NB4 (cell line): Measurements from ENCODE around the gene ZFP91.
"Not testable (repeated sequence)": the region's sequence is repeated elsewhere in the genome, so short reads cannot be mapped to it uniquely, and the experiment has no call there.

Experiments
- DNase-seq: peaks from one replicate; pipeline ENCODE4 v3.0.0; 2010; ENCODE audit warnings: low read depth
- H3K4me3 ChIP-seq: one replicate; pipeline ENCODE4 v1.5.1; 2011; ENCODE audit warnings: mild to moderate bottlenecking, low read depth, low read length, moderate library complexity
- MAX ChIP-seq: IDR thresholded peaks from 2 replicates; pipeline ENCODE4 v1.6.1; 2011; ENCODE audit warnings: low read depth, low read length
- MYC ChIP-seq: IDR thresholded peaks from 2 replicates; pipeline ENCODE4 v1.6.1; 2011; ENCODE audit warnings: low read depth, low read length
- POLR2A ChIP-seq: IDR thresholded peaks from 2 replicates; pipeline ENCODE4 v1.6.1; 2011; ENCODE audit warnings: mild to moderate bottlenecking; ENCODE audit not compliant: insufficient read length; ENCODE audit errors: extremely low read depth
- TF ChIP-seq, protein P1 (sequence below): IDR thresholded peaks from one replicate; pipeline ENCODE4 v1.5.1; 2012; ENCODE audit warnings: low read depth, low read length

The ZFP91 gene

DNA sequence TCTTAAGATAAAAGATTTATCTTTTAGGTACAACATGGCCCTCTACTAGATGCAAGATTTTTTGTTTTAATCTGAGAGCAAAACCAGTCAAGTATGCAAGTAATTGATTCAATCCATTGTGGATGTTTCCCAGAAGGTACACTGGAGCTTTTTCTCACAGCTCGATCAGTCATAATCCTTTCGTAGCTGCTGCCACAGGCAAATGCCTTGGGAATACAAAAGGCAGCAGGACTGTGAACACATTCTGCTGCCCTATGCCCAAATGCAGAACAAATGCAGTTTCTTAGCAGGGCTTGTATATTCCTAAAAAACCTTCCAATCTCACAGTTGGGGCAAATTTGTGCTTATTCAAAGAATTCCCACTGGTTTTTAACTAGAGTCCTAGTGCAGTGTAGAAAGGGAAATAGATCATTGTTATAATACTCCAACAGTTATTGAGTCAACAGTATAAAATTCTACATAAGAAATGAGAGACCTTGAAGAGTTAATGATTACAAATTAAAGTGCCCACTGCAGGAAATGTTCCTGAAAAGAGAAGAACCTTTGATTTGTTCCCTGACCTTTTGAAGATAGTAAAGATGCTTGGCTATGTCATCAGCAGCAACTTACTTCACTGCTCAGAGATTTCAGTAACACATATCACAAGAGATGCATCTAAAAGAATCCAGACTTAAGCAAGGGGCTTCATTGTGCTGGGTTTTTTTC is 17.3 kb upstream of the ZFP91 start:
- no peak overlapping the region for H3K4me3 ChIP-seq
- TF ChIP-seq, protein P1, sequence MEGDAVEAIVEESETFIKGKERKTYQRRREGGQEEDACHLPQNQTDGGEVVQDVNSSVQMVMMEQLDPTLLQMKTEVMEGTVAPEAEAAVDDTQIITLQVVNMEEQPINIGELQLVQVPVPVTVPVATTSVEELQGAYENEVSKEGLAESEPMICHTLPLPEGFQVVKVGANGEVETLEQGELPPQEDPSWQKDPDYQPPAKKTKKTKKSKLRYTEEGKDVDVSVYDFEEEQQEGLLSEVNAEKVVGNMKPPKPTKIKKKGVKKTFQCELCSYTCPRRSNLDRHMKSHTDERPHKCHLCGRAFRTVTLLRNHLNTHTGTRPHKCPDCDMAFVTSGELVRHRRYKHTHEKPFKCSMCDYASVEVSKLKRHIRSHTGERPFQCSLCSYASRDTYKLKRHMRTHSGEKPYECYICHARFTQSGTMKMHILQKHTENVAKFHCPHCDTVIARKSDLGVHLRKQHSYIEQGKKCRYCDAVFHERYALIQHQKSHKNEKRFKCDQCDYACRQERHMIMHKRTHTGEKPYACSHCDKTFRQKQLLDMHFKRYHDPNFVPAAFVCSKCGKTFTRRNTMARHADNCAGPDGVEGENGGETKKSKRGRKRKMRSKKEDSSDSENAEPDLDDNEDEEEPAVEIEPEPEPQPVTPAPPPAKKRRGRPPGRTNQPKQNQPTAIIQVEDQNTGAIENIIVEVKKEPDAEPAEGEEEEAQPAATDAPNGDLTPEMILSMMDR, result no peak
- TF ChIP-seq MYC (no peak), MAX (no peak), POLR2A (no peak)
- DNase-seq, result no peak

DNA sequence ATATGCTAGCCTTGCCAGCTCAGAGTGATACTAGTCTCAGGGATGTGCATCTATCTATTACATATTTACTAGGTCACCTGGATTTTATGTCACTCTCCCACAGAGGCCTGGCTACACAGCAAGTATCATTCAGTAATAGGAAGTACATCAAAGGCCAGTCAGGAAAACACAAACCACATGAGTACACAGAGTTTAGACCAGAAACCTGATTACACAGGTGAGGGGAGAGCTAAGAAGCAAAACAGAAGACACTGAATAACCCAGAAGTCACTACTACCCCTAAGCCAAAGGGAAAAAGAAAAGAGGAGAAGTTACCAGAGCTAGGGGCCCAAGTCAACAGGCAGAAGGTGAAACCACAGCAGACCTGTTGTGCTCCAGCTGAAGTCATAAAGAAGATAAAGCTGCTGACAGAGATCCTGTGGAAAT is 16.5 kb upstream of the ZFP91 start:
- H3K4me3 ChIP-seq, result no peak overlapping the region
- TF ChIP-seq MYC (no peak), POLR2A (no peak), MAX (no peak)
- TF ChIP-seq, protein P1, result no peak
- no peak for DNase-seq

- DNase-seq, result peak; percentile 48
- no peak overlapping the region for H3K4me3 ChIP-seq
- TF ChIP-seq MAX (no peak), POLR2A (no peak), MYC (no peak)
- TF ChIP-seq, protein P1, result no peak
These were observed 14.6 kb upstream of the ZFP91 start for GRCh38 chr11:58564231-58564630.

DNA sequence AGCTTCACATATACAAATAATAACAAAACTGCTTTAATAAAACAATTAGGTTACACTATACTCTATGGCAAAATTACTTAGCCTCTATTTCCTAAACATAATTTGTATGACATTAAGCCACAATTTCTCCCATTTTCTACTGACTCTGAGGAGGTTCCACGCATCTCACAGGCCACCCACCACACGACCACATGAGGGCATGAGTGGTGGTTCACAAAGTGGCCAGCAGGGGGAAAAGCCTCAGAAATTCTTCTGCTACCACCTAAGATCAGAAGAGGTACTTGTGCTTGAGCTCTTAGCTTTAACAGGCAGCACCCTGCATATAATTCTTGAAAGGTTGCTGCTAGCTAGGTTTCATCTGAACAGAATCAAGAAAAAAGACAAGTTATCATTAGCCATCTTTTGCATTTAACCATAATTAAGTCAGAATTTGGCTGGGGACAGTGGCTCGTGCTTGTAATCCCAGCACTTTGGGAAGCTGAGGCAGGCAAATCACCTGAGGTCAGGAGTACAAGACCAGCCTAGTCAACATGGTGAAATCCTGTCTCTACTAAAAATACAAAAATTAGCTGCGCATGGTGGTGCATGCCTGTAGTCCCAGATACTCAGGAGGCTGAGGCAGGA is 10.9 kb upstream of the ZFP91 start:
- TF ChIP-seq POLR2A (no peak), MAX (peak; percentile 64), MYC (peak; percentile 75)
- TF ChIP-seq, protein P1, result peak; percentile 90
- no peak overlapping the region for H3K4me3 ChIP-seq
- peak; percentile 80 for DNase-seq

GRCh38 chr11:58572906-58573305 is 6.0 kb upstream of the ZFP91 start:
- peak overlapping the region; percentile 66 for H3K4me3 ChIP-seq
- not testable (repeated sequence) for DNase-seq

- TF ChIP-seq, protein P1, result no peak
- TF ChIP-seq MYC (peak; percentile 45; the same call in 1 of the 2 replicates), POLR2A (no peak)
- peak; percentile 84 for DNase-seq
- H3K4me3 ChIP-seq, result peak overlapping the region; percentile 66
These were observed 5.3 kb upstream of the ZFP91 start for GRCh38 chr11:58573451-58574104.
